HepG2 (cell line): ENCODE measurements around the gene DNAJC13. TPM values are rescaled to one million over a fixed set of nuclear protein-coding genes. Genes with fewer than 3 reads are reported as not detected.

Experiments
- ATAC-seq: fragments of 200-7000 bp; cut with Tn5 transposase; 3 replicates; pipeline ENCODE4 v1.9.1; 2020; ENCODE audit warnings: mild to moderate bottlenecking, moderate library complexity
- BruUV-seq: library from RNA; stranded (reverse); fragments of 400-500 nt; replicated peaks from 2 replicates; lab custom pipeline; 2021; lab: Mats Ljungman, UMichigan
- CTCF ChIA-PET: fragments of 300-600 bp; formaldehyde crosslinking; extraction: SDS; loops from one replicate; lab custom pipeline; 2021; ENCODE audit warnings: low total read pairs, inconsistent platforms, low intra/inter-chr PET ratio; lab: Yijun Ruan, JAX
- POLR2A ChIA-PET: fragments of 350-600 bp; sonication (Branson Sonifier 250); formaldehyde crosslinking; loops from one replicate; lab custom pipeline; 2020; ENCODE audit warnings: antibody characterized with exemption, inconsistent platforms; lab: Yijun Ruan, JAX
- DNase-seq: peaks from one replicate; pipeline ENCODE4 v3.0.0-alpha.2; 2015; ENCODE audit warnings: low spot score
- FAIRE-seq: peaks from 3 replicates; lab custom pipeline; 2011; peaks lifted over from hg19 to GRCh38; lab: Jason Lieb, UNC
- H2AFZ ChIP-seq: one replicate; pipeline ENCODE4 v1.6.1; 2011; ENCODE audit warnings: low read length, inconsistent platforms
- H3K27ac ChIP-seq: fragments of 300-600 bp; 3 replicates; pipeline ENCODE4 v1.8.0; 2011; ENCODE audit warnings: mixed run types, mild to moderate bottlenecking, mixed read lengths, low read length, inconsistent platforms; ENCODE audit not compliant: insufficient read depth; ENCODE audit errors: extremely low read length
- H3K27me3 ChIP-seq, 2 experiments: fragments of 200-600 bp in 1 of 2; 2 replicates in 1 of 2; 3 replicates in 1 of 2; pipeline versions ENCODE4 v1.6.0 to v1.8.0; 2011; ENCODE audit warnings: low read length in 2 of 2, mild to moderate bottlenecking in 2 of 2, moderate library complexity in 2 of 2, inconsistent platforms in 1 of 2; ENCODE audit not compliant: insufficient read depth in 2 of 2, control insufficient read depth in 1 of 2
- H3K36me3 ChIP-seq, 2 experiments: fragments of 200-600 bp in 1 of 2; replicated peaks in 1 of 2; 2 replicates in 1 of 2; 3 replicates in 1 of 2; pipeline versions ENCODE4 v1.5.1 to v1.8.0; 2011; ENCODE audit warnings: low read length in 2 of 2, inconsistent platforms in 1 of 2; ENCODE audit not compliant: insufficient read depth in 2 of 2, control insufficient read depth in 1 of 2
- H3K4me1 ChIP-seq: 2 replicates; pipeline ENCODE4 v1.5.1; 2012; ENCODE audit warnings: low read length, inconsistent platforms; ENCODE audit not compliant: insufficient read depth
- H3K4me2 ChIP-seq: 2 replicates; pipeline ENCODE4 v1.6.0; 2011; ENCODE audit warnings: low read depth, low read length, inconsistent platforms
- H3K4me3 ChIP-seq, 3 experiments: fragments of 200-600 bp in 1 of 3; sonication (generic), shearing (Covaris generic) in 1 of 3; replicated peaks in 1 of 3; 2 replicates each; pipeline ENCODE4 v1.5.1; 2011 to 2016; ENCODE audit warnings: low read length in 3 of 3, inconsistent platforms in 2 of 3, low read depth in 2 of 3, mild to moderate bottlenecking in 2 of 3, control low read depth in 1 of 3, mixed read lengths in 1 of 3; ENCODE audit not compliant: insufficient read depth in 1 of 3
- H3K79me2 ChIP-seq: one replicate; pipeline ENCODE4 v1.6.1; 2011; ENCODE audit warnings: low read length, inconsistent platforms; ENCODE audit not compliant: insufficient read depth
- H3K9ac ChIP-seq: 2 replicates; pipeline ENCODE4 v1.6.0; 2011; ENCODE audit warnings: mild to moderate bottlenecking, low read depth, low read length, inconsistent platforms; ENCODE audit not compliant: insufficient read depth
- H3K9me3 ChIP-seq: 2 replicates; pipeline ENCODE4 v1.5.1; 2012; ENCODE audit warnings: mild to moderate bottlenecking, low read length
- H4K20me1 ChIP-seq: 2 replicates; pipeline ENCODE4 v1.6.0; 2011; ENCODE audit warnings: inconsistent platforms, mild to moderate bottlenecking, low read length, moderate library complexity; ENCODE audit not compliant: insufficient read depth
- CBX5 ChIP-seq: sonication (generic); formaldehyde crosslinking; IDR thresholded peaks from 2 replicates; pipeline ENCODE4 v1.4.0; 2020; ENCODE audit warnings: missing genetic modification reagents, borderline replicate concordance
- CHD2 ChIP-seq: IDR thresholded peaks from 2 replicates; pipeline ENCODE4 v1.6.1; 2011; ENCODE audit warnings: low read depth, low read length, improper control_type of control experiment
- GATAD1 ChIP-seq: IDR thresholded peaks from 2 replicates; pipeline ENCODE4 v1.6.1; 2016; ENCODE audit warnings: missing genetic modification reagents, missing compliant biosample characterization
- HNF4A ChIP-seq: sonication (generic); formaldehyde crosslinking; IDR thresholded peaks from 2 replicates; pipeline ENCODE4 v1.4.0; 2020; ENCODE audit warnings: missing genetic modification reagents
- HOXD1 ChIP-seq: sonication (generic); formaldehyde crosslinking; IDR thresholded peaks from 2 replicates; pipeline ENCODE4 v1.5.0; 2020; ENCODE audit warnings: missing genetic modification reagents
- PHF5A ChIP-seq: IDR thresholded peaks from one replicate; pipeline ENCODE4 v1.6.1; 2018; ENCODE audit warnings: low read depth, missing genetic modification reagents; ENCODE audit not compliant: unreplicated experiment
- POLR2AphosphoS5 ChIP-seq: IDR thresholded peaks from 2 replicates; pipeline ENCODE4 v1.6.1; 2012; ENCODE audit warnings: low read depth, low read length
- POLR2G ChIP-seq: fragments of 200-400 bp; formaldehyde crosslinking; IDR thresholded peaks from 2 replicates; pipeline ENCODE4 v1.6.1; 2018; ENCODE audit warnings: mild to moderate bottlenecking, low read depth, low read length, moderate library complexity
- PRPF4 ChIP-seq: fragments of 200-400 bp; formaldehyde crosslinking; IDR thresholded peaks from 2 replicates; pipeline ENCODE4 v1.6.1; 2016; ENCODE audit warnings: low read length, low read depth; ENCODE audit not compliant: poor library complexity, severe bottlenecking
- RARA ChIP-seq: IDR thresholded peaks from 2 replicates; pipeline ENCODE4 v1.6.1; 2016; ENCODE audit warnings: missing genetic modification reagents, missing compliant biosample characterization
- RXRB ChIP-seq: IDR thresholded peaks from 2 replicates; pipeline ENCODE4 v1.6.1; 2016; ENCODE audit warnings: borderline replicate concordance, missing genetic modification reagents, missing compliant biosample characterization
- SMAD1 ChIP-seq: sonication (generic); formaldehyde crosslinking; IDR thresholded peaks from 2 replicates; pipeline ENCODE4 v1.4.0; 2020; ENCODE audit warnings: missing genetic modification reagents, low read depth, mild to moderate bottlenecking, borderline replicate concordance
- TBL1XR1 ChIP-seq: fragments of 150-350 bp; IDR thresholded peaks from 2 replicates; pipeline ENCODE4 v1.6.1; 2014; ENCODE audit warnings: borderline replicate concordance, low read length; ENCODE audit not compliant: partially characterized antibody
- U2AF1 ChIP-seq: fragments of 200-400 bp; formaldehyde crosslinking; optimal IDR thresholded peaks from 2 replicates; pipeline ENCODE3; 2017; ENCODE audit warnings: mild to moderate bottlenecking, low read depth, low read length
- YY1 ChIP-seq: IDR thresholded peaks from 2 replicates; pipeline ENCODE4 v1.6.1; 2011; ENCODE audit warnings: low read length, low read depth, moderate library complexity, mild to moderate bottlenecking; ENCODE audit not compliant: insufficient read depth, insufficient replicate concordance
- ZFAT ChIP-seq: sonication (generic); formaldehyde crosslinking; conservative IDR thresholded peaks from 2 replicates; pipeline ENCODE4 v1.8.1; 2023; ENCODE audit warnings: missing genetic modification reagents, inconsistent platforms
- ZFP36L2 ChIP-seq: sonication (generic); formaldehyde crosslinking; IDR thresholded peaks from 2 replicates; pipeline ENCODE4 v1.4.0; 2020; ENCODE audit warnings: missing genetic modification reagents
- ZNF749 ChIP-seq: sonication (generic); formaldehyde crosslinking; IDR thresholded peaks from 2 replicates; pipeline ENCODE4 v1.8.0; 2022; ENCODE audit warnings: mild to moderate bottlenecking, missing genetic modification reagents, moderate library complexity, borderline replicate concordance
- WGBS: methylation state at CpG from one replicate; pipeline ENCODE4 v1.1.6; 2017; ENCODE audit warnings: low lambda C conversion rate; 5-methylcytosine and 5-hydroxymethylcytosine counted together
- in situ Hi-C: cut with HindIII; loops from 2 replicates; pipeline ENCODE4 v1.10.0; 2017; ENCODE audit warnings: low pct_unique_long_range_greater_than_20kb; ENCODE audit not compliant: extremely low pct_ligation_motif_present
- intact Hi-C: fragments of 100-400 bp; cut with micrococcal nuclease; formaldehyde crosslinking; loops from one replicate; pipeline ENCODE4 v1.10.0; 2022; ENCODE audit not compliant: unreplicated experiment
- polyA plus RNA-seq, 8 experiments: library from polyadenylated mRNA; depleted of rRNA in 3 of 8; stranded (reverse) in 7 of 8; unstranded in 1 of 8; fragments of >200 nt; fragmentation: Illumina TruSeq in 4 of 8; extraction: Trizol in 4 of 8; gene quantifications; 2 replicates each; pipeline versions ENCODE4 v1.2.1 to v1.2.3, GENCODE V29; 2011 to 2016; ENCODE audit warnings: low read depth in 4 of 8, missing spikeins in 1 of 8, mixed read lengths in 1 of 8; ENCODE audit not compliant: insufficient read depth in 1 of 8
- total RNA-seq, 5 experiments: library from RNA; depleted of rRNA; stranded (reverse); fragments of >200 nt; fragmentation: Illumina TruSeq; extraction: Trizol; gene quantifications; 2 replicates each; pipeline ENCODE4 v1.2.3, GENCODE V29; 2016; ENCODE audit warnings: low read depth in 1 of 5
- TF ChIP-seq, protein P1 (sequence below): sonication (generic); formaldehyde crosslinking; IDR thresholded peaks from 2 replicates; pipeline ENCODE4 v1.4.0; 2020; ENCODE audit warnings: missing genetic modification reagents, low read depth, mild to moderate bottlenecking, borderline replicate concordance
- TF ChIP-seq, protein P2 (sequence below): IDR thresholded peaks from 2 replicates; pipeline ENCODE4 v1.6.1; 2012; ENCODE audit warnings: inconsistent platforms
- TF ChIP-seq, protein P3 (sequence below): IDR thresholded peaks from 2 replicates; pipeline ENCODE4 v1.6.1; 2016; ENCODE audit warnings: control low read depth
- TF ChIP-seq, protein P4 (sequence below): sonication (generic); formaldehyde crosslinking; IDR thresholded peaks from 2 replicates; pipeline ENCODE4 v1.5.0; 2020; ENCODE audit warnings: mild to moderate bottlenecking, missing genetic modification reagents, moderate library complexity
- TF ChIP-seq, protein P5 (sequence below): sonication (generic); formaldehyde crosslinking; IDR thresholded peaks from 2 replicates; pipeline ENCODE4 v1.5.0; 2020; ENCODE audit warnings: missing genetic modification reagents

The DNAJC13 gene
- total and polyA plus RNA-seq, 2 of the 13 experiments (the other 11 are each of a cell fraction or from before 2014, with no cell fraction given), result 9.1 to 26.2 TPM

DNA sequence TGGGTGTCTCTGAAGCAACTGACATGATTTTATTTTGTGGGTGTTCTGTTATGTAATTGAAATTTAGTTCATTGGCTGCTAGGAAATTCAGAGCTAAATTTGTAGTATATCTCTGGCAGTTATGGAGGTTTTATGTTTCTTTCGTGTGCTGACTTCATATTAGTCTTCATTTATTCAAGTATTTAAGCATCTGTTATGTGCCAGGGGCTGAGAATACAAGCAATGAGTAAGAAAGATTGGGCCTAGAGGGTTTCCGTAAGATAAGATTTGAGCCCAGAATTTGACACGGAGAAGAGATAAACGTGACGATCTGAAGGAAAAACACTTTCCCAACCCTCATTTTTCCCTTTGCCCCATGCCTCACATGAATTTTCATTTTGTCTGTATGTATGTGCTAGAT lies 104.6 kb downstream of the DNAJC13 start (continued):
- TF ChIP-seq PHF5A (CRISPR knock-in tag) (no peak), POLR2G (no peak), PRPF4 (no peak), SMAD1 (CRISPR knock-in tag) (no peak), RXRB (CRISPR knock-in tag) (no peak), YY1 (no peak), HOXD1 (CRISPR knock-in tag) (no peak), U2AF1 (no peak), ZFP36L2 (CRISPR knock-in tag) (no peak), ZNF749 (CRISPR knock-in tag) (no peak)
- TF ChIP-seq, protein P1, sequence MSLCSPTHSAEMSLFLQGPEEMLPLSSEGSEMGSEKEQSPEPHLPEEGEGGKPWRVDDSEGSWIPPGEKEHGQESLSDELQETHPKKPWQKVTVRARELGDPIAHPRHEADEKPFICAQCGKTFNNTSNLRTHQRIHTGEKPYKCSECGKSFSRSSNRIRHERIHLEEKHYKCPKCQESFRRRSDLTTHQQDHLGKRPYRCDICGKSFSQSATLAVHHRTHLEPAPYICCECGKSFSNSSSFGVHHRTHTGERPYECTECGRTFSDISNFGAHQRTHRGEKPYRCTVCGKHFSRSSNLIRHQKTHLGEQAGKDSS, result no peak
- TF ChIP-seq, protein P2, sequence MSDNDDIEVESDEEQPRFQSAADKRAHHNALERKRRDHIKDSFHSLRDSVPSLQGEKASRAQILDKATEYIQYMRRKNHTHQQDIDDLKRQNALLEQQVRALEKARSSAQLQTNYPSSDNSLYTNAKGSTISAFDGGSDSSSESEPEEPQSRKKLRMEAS, result no peak
- TF ChIP-seq, protein P3, sequence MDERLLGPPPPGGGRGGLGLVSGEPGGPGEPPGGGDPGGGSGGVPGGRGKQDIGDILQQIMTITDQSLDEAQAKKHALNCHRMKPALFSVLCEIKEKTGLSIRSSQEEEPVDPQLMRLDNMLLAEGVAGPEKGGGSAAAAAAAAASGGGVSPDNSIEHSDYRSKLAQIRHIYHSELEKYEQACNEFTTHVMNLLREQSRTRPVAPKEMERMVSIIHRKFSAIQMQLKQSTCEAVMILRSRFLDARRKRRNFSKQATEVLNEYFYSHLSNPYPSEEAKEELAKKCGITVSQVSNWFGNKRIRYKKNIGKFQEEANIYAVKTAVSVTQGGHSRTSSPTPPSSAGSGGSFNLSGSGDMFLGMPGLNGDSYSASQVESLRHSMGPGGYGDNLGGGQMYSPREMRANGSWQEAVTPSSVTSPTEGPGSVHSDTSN (CRISPR knock-in tag), result no peak
- TF ChIP-seq, all 625 proteins: peak for 0

DNA sequence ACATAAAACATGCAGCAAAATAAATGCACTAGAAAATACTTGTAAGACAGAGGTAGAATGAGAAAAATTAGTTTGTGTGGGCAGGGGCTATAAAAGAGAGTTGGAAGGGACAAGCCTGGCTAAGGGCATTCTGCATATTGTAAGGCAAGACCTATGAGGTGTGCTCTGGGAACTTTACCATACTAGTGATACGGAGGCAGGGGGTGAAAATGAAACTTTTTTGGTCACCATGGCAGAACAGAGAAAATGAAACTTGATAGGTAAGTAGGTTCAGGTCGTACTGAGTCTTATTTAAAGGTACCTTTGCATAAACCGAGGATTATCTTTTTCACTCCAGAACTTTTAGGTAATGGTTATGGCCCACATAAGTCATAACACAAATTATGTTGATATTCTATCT lies 105.1 kb downstream of the DNAJC13 start:
- H3K9me3 ChIP-seq, result no peaks in the 10 kb centered on the region
- no peak for FAIRE-seq
- TF ChIP-seq, protein P4, sequence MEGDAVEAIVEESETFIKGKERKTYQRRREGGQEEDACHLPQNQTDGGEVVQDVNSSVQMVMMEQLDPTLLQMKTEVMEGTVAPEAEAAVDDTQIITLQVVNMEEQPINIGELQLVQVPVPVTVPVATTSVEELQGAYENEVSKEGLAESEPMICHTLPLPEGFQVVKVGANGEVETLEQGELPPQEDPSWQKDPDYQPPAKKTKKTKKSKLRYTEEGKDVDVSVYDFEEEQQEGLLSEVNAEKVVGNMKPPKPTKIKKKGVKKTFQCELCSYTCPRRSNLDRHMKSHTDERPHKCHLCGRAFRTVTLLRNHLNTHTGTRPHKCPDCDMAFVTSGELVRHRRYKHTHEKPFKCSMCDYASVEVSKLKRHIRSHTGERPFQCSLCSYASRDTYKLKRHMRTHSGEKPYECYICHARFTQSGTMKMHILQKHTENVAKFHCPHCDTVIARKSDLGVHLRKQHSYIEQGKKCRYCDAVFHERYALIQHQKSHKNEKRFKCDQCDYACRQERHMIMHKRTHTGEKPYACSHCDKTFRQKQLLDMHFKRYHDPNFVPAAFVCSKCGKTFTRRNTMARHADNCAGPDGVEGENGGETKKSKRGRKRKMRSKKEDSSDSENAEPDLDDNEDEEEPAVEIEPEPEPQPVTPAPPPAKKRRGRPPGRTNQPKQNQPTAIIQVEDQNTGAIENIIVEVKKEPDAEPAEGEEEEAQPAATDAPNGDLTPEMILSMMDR (CRISPR knock-in tag), result no peak
- TF ChIP-seq POLR2AphosphoS5 (no peak), TBL1XR1 (no peak), GATAD1 (CRISPR knock-in tag) (no peak), CHD2 (no peak), CBX5 (CRISPR knock-in tag) (no peak), HNF4A (CRISPR knock-in tag) (no peak), ZFAT (no peak), RARA (CRISPR knock-in tag) (no peak)
- TF ChIP-seq, protein P5, sequence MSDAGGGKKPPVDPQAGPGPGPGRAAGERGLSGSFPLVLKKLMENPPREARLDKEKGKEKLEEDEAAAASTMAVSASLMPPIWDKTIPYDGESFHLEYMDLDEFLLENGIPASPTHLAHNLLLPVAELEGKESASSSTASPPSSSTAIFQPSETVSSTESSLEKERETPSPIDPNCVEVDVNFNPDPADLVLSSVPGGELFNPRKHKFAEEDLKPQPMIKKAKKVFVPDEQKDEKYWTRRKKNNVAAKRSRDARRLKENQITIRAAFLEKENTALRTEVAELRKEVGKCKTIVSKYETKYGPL, result no peak

More for the DNA sequence above, 105.1 kb downstream of the DNAJC13 start:
- no peaks in the 10 kb centered on the region for H3K79me2 ChIP-seq
- H3K4me1 ChIP-seq, result no peaks in the 10 kb centered on the region
- CTCF ChIA-PET, result no interaction called here
- DNase-seq (no peak), ATAC-seq (no peak)
- no peak overlapping the region for H3K4me3 ChIP-seq
- no peak overlapping the region for H2AFZ ChIP-seq
- in situ Hi-C loops (no loop called here), intact Hi-C loops (no loop called here)
- no peaks in the 10 kb centered on the region for H4K20me1 ChIP-seq
- BruUV-seq, result no TSS peak
- H3K36me3 ChIP-seq, result peaks cover 4 to 28% of the 10 kb centered on the region in 2 experiments
- no peak overlapping the region for H3K9ac ChIP-seq
- no peak overlapping the region for H3K4me2 ChIP-seq
- 79% methylated on average over 3 of the region's 3 CpGs for WGBS
- POLR2A ChIA-PET, result no interaction called here
- H3K27me3 ChIP-seq, result no peaks in the 10 kb centered on the region
- H3K27ac ChIP-seq, result no peak overlapping the region
